Astrocyte (in vitro differentiated cells and primary cell): ENCODE results near the gene KNTC1. TPM values are rescaled to one million over a fixed set of nuclear protein-coding genes. Genes with fewer than 3 reads are reported as not detected.
A peak's percentile ranks its signal among the peaks of the same experiment; 100 is the strongest.
"Not testable (repeated sequence)": the region's sequence is repeated elsewhere in the genome, so short reads cannot be mapped to it uniquely, and the experiment has no call there.

Source experiments
- DNase-seq: peaks from one replicate; pipeline ENCODE4 v3.0.0-alpha.2; 2010; ENCODE audit warnings: low read depth
- FAIRE-seq: peaks from 2 replicates; lab custom pipeline; 2011; peaks lifted over from hg19 to GRCh38; lab: Jason Lieb, UNC
- H2AFZ ChIP-seq: 2 replicates; pipeline ENCODE4 v1.6.0; 2012; ENCODE audit warnings: low read depth, low read length, inconsistent platforms
- H3K27ac ChIP-seq: 2 replicates; pipeline ENCODE4 v1.5.1; 2011; ENCODE audit warnings: low read depth, low read length, inconsistent platforms
- H3K27me3 ChIP-seq: 2 replicates; pipeline ENCODE4 v1.6.0; 2011; ENCODE audit warnings: low read length, inconsistent platforms; ENCODE audit not compliant: insufficient read depth
- H3K36me3 ChIP-seq: 2 replicates; pipeline ENCODE4 v1.5.1; 2011; ENCODE audit warnings: low read length, inconsistent platforms; ENCODE audit not compliant: insufficient read depth
- H3K4me1 ChIP-seq: 2 replicates; pipeline ENCODE4 v1.5.1; 2011; ENCODE audit warnings: low read length, inconsistent platforms; ENCODE audit not compliant: insufficient read depth
- H3K4me2 ChIP-seq: 2 replicates; pipeline ENCODE4 v1.6.0; 2012; ENCODE audit warnings: low read length, inconsistent platforms
- H3K4me3 ChIP-seq: 2 replicates; pipeline ENCODE4 v1.5.1; 2011; ENCODE audit warnings: low read depth, mild to moderate bottlenecking, low read length, inconsistent platforms; ENCODE audit not compliant: insufficient read depth
- H3K79me2 ChIP-seq: 2 replicates; pipeline ENCODE4 v1.6.0; 2012; ENCODE audit warnings: mild to moderate bottlenecking, low read length, inconsistent platforms; ENCODE audit not compliant: insufficient read depth
- H3K9ac ChIP-seq: 2 replicates; pipeline ENCODE4 v1.6.0; 2012; ENCODE audit warnings: mild to moderate bottlenecking, low read length, inconsistent platforms
- H3K9me3 ChIP-seq: 2 replicates; pipeline ENCODE4 v1.5.1; 2012; ENCODE audit warnings: low read depth, mild to moderate bottlenecking, low read length, inconsistent platforms; ENCODE audit not compliant: insufficient read depth
- H4K20me1 ChIP-seq: 2 replicates; pipeline ENCODE4 v1.6.0; 2012; ENCODE audit warnings: low read length, inconsistent platforms; ENCODE audit not compliant: insufficient read depth
- H3K27ac Mint-ChIP-seq: one replicate; pipeline ENCODE4 v1.8.0; 2021; ENCODE audit warnings: mild to moderate bottlenecking, mixed read lengths; ENCODE audit not compliant: unreplicated experiment
- H3K27me3 Mint-ChIP-seq: one replicate; pipeline ENCODE4 v1.8.0; 2021; ENCODE audit warnings: low read depth, mixed read lengths; ENCODE audit not compliant: unreplicated experiment
- H3K36me3 Mint-ChIP-seq: one replicate; pipeline ENCODE4 v1.8.0; 2021; ENCODE audit warnings: low read depth, mixed read lengths; ENCODE audit not compliant: unreplicated experiment
- H3K4me1 Mint-ChIP-seq: one replicate; pipeline ENCODE4 v1.8.0; 2021; ENCODE audit warnings: low read depth, mixed read lengths; ENCODE audit not compliant: unreplicated experiment
- H3K4me3 Mint-ChIP-seq: one replicate; pipeline ENCODE4 v1.8.0; 2021; ENCODE audit warnings: mild to moderate bottlenecking, moderate library complexity, mixed read lengths; ENCODE audit not compliant: unreplicated experiment
- H3K9me3 Mint-ChIP-seq: one replicate; pipeline ENCODE4 v1.8.0; 2021; ENCODE audit warnings: mild to moderate bottlenecking, mixed read lengths; ENCODE audit not compliant: unreplicated experiment
- CTCF ChIP-seq: IDR thresholded peaks from 2 replicates; pipeline ENCODE4 v1.5.1; 2011; ENCODE audit warnings: low read depth, mild to moderate bottlenecking, inconsistent platforms, low read length, moderate library complexity; ENCODE audit not compliant: insufficient read depth
- EZH2 ChIP-seq: IDR thresholded peaks from 2 replicates; pipeline ENCODE4 v1.6.1; 2012; ENCODE audit warnings: mild to moderate bottlenecking, low read length, inconsistent platforms; ENCODE audit not compliant: insufficient read depth
- total RNA-seq: library from RNA; stranded (reverse); gene quantifications from 2 replicates; pipeline ENCODE4 v1.2.1, GENCODE V29; 2021

The KNTC1 gene
- total RNA-seq, 1 donor from 2014 or later: 10.6 TPM

GRCh38 chr12:122506393-122506938 is 20.6 kb upstream of the KNTC1 start:
- Histone ChIP-seq H3K36me3 (peaks cover 81% of the 10 kb centered on the region), H3K4me1 (no peaks in the 10 kb centered on the region), H4K20me1 (peaks cover 63% of the 10 kb centered on the region), H3K4me2 (no peak overlapping the region), H3K9me3 (no peaks in the 10 kb centered on the region), H3K27ac (no peak overlapping the region), H3K4me3 (no peak overlapping the region), H3K79me2 (peaks cover 49% of the 10 kb centered on the region), H3K9ac (no peak overlapping the region), H2AFZ (no peak overlapping the region), H3K27me3 (no peaks in the 10 kb centered on the region)
- no peak for FAIRE-seq
- Mint-ChIP-seq H3K9me3 (no peaks in the 10 kb centered on the region), H3K4me1 (no peaks in the 10 kb centered on the region), H3K27ac (no peak overlapping the region), H3K27me3 (no peaks in the 10 kb centered on the region), H3K4me3 (no peak overlapping the region), H3K36me3 (peaks cover 5% of the 10 kb centered on the region)
- TF ChIP-seq EZH2: no peak
- no peak for TF ChIP-seq CTCF
- no peak for DNase-seq

GRCh38 chr12:122508163-122508562 is 18.9 kb upstream of the KNTC1 start:
- no peaks in the 10 kb centered on the region for H3K27me3 ChIP-seq
- TF ChIP-seq CTCF: no peak
- no peak for TF ChIP-seq EZH2
- no peak overlapping the region for H3K27ac ChIP-seq
- no peaks in the 10 kb centered on the region for H3K4me1 ChIP-seq
- no peak overlapping the region for H3K4me3 ChIP-seq
- Mint-ChIP-seq H3K4me3 (no peak overlapping the region), H3K27ac (no peak overlapping the region), H3K9me3 (no peaks in the 10 kb centered on the region), H3K27me3 (no peaks in the 10 kb centered on the region), H3K4me1 (no peaks in the 10 kb centered on the region), H3K36me3 (peaks cover 5% of the 10 kb centered on the region)
- H2AFZ ChIP-seq: no peak overlapping the region
- no peak overlapping the region for H3K9ac ChIP-seq
- H3K36me3 ChIP-seq: peaks cover 91% of the 10 kb centered on the region
- no peak for FAIRE-seq
- DNase-seq: no peak
- H3K9me3 ChIP-seq: no peaks in the 10 kb centered on the region
- H4K20me1 ChIP-seq: peaks cover 78% of the 10 kb centered on the region
- H3K79me2 ChIP-seq: peaks cover 65% of the 10 kb centered on the region
- no peak overlapping the region for H3K4me2 ChIP-seq

GRCh38 chr12:122513028-122513427 is 14.0 kb upstream of the KNTC1 start:
- H3K79me2 ChIP-seq: peaks cover 93% of the 10 kb centered on the region
- not testable (repeated sequence) for H3K4me2 ChIP-seq, H3K4me3 Mint-ChIP-seq, H3K27ac ChIP-seq, DNase-seq, H3K9me3 Mint-ChIP-seq, H3K4me3 ChIP-seq, H3K27me3 ChIP-seq, H3K27me3 Mint-ChIP-seq, H3K9me3 ChIP-seq, H3K4me1 ChIP-seq, H3K9ac ChIP-seq, H2AFZ ChIP-seq, FAIRE-seq
- Mint-ChIP-seq H3K4me1 (peaks cover 22% of the 10 kb centered on the region), H3K36me3 (peaks cover 21% of the 10 kb centered on the region), H3K27ac (peak overlapping the region; percentile 47)
- H3K36me3 ChIP-seq: peaks cover 86% of the 10 kb centered on the region
- H4K20me1 ChIP-seq: peaks cover 98% of the 10 kb centered on the region
